Panc1 (cell line): ENCODE measurements around the gene CHTF18. TPM values are rescaled to one million over a fixed set of nuclear protein-coding genes. Genes with fewer than 3 reads are reported as not detected.

Source experiments
- ATAC-seq: fragments of 200-7000 bp; cut with Tn5 transposase; 2 replicates; pipeline ENCODE4 v1.9.1; 2020; ENCODE audit warnings: mild to moderate bottlenecking, moderate library complexity
- BruUV-seq: library from RNA; stranded (reverse); fragments of 400-500 nt; replicated peaks from 2 replicates; lab custom pipeline; 2021; lab: Mats Ljungman, UMichigan
- CTCF ChIA-PET: fragments of 300-600 bp; sonication (Branson Sonifier 250); formaldehyde crosslinking; loops from one replicate; lab custom pipeline; 2022; ENCODE audit warnings: antibody characterized with exemption; lab: Charles Lee
- POLR2A ChIA-PET: fragments of 300-600 bp; sonication (Branson Sonifier 250); formaldehyde crosslinking; loops from one replicate; lab custom pipeline; 2022; ENCODE audit warnings: antibody characterized with exemption; lab: Charles Lee
- DNase-seq: peaks from one replicate; pipeline ENCODE4 v3.0.0-alpha.2; 2010; ENCODE audit warnings: low read depth, low spot score
- H3K27ac ChIP-seq: 2 replicates; pipeline ENCODE4 v1.5.1; 2011; ENCODE audit warnings: mild to moderate bottlenecking, low read length, inconsistent platforms
- H3K27me3 ChIP-seq: fragments of 200-500 bp; sonication (Bioruptor generic); 2 replicates; pipeline ENCODE4 v1.6.0; 2014; ENCODE audit warnings: low read length, inconsistent platforms; ENCODE audit not compliant: control insufficient read depth, insufficient read depth
- H3K36me3 ChIP-seq: fragments of 200-500 bp; sonication (Bioruptor generic); 2 replicates; pipeline ENCODE4 v1.5.1; 2014; ENCODE audit warnings: inconsistent platforms, mild to moderate bottlenecking, low read length, moderate library complexity; ENCODE audit not compliant: control insufficient read depth, insufficient read depth
- H3K4me1 ChIP-seq: 2 replicates; pipeline ENCODE4 v1.5.1; 2011; ENCODE audit warnings: inconsistent platforms, mild to moderate bottlenecking, low read length, moderate library complexity; ENCODE audit not compliant: control insufficient read depth, insufficient read depth
- H3K4me3 ChIP-seq, 2 experiments: 2 replicates each; pipeline ENCODE4 v1.5.1; 2011 to 2012; ENCODE audit warnings: low read depth in 2 of 2, low read length in 2 of 2, mild to moderate bottlenecking in 2 of 2, inconsistent platforms in 1 of 2, moderate library complexity in 1 of 2
- H3K9me3 ChIP-seq: fragments of 200-500 bp; sonication (Bioruptor generic); 2 replicates; pipeline ENCODE4 v1.5.1; 2014; ENCODE audit warnings: low read depth, mild to moderate bottlenecking, inconsistent platforms, low read length, moderate library complexity; ENCODE audit not compliant: control insufficient read depth, insufficient read depth
- POLR2AphosphoS5 ChIP-seq: IDR thresholded peaks from 2 replicates; pipeline ENCODE4 v1.6.1; 2012; ENCODE audit warnings: mild to moderate bottlenecking, low read depth, low read length, moderate library complexity
- REST ChIP-seq, 2 experiments: IDR thresholded peaks; 2 replicates each; pipeline ENCODE4 v1.6.1; 2011 to 2012; ENCODE audit warnings: low read depth in 2 of 2, control low read depth in 1 of 2, low read length in 1 of 2, mild to moderate bottlenecking in 1 of 2, moderate library complexity in 1 of 2; ENCODE audit not compliant: insufficient read depth in 1 of 2
- SIN3A ChIP-seq: IDR thresholded peaks from 2 replicates; pipeline ENCODE4 v1.6.1; 2012; ENCODE audit warnings: low read depth, mild to moderate bottlenecking, low read length, moderate library complexity, borderline replicate concordance; ENCODE audit not compliant: insufficient read depth
- TCF7L2 ChIP-seq: IDR thresholded peaks from 2 replicates; pipeline ENCODE4 v1.6.1; 2011; ENCODE audit warnings: mild to moderate bottlenecking, low read depth, low read length, inconsistent platforms
- in situ Hi-C: cut with HindIII; loops from 2 replicates; pipeline ENCODE4 v1.10.0; 2016; ENCODE audit warnings: low sequenced_read_pairs, low pct_unique_long_range_greater_than_20kb
- intact Hi-C: fragments of 100-400 bp; cut with micrococcal nuclease; formaldehyde crosslinking; loops from one replicate; pipeline ENCODE4 v1.10.0; 2022; ENCODE audit not compliant: unreplicated experiment
- total RNA-seq: library from RNA; stranded (reverse); gene quantifications from one replicate; pipeline ENCODE4 v1.2.1, GENCODE V29; 2021; ENCODE audit not compliant: unreplicated experiment
- TF ChIP-seq, protein P1 (sequence below): fragments of 450-650 bp; IDR thresholded peaks from 2 replicates; pipeline ENCODE4 v1.5.1; 2017; ENCODE audit warnings: mild to moderate bottlenecking

The CHTF18 gene
- total RNA-seq, 1 experiment from 2014 or later, result 118 TPM

DNA sequence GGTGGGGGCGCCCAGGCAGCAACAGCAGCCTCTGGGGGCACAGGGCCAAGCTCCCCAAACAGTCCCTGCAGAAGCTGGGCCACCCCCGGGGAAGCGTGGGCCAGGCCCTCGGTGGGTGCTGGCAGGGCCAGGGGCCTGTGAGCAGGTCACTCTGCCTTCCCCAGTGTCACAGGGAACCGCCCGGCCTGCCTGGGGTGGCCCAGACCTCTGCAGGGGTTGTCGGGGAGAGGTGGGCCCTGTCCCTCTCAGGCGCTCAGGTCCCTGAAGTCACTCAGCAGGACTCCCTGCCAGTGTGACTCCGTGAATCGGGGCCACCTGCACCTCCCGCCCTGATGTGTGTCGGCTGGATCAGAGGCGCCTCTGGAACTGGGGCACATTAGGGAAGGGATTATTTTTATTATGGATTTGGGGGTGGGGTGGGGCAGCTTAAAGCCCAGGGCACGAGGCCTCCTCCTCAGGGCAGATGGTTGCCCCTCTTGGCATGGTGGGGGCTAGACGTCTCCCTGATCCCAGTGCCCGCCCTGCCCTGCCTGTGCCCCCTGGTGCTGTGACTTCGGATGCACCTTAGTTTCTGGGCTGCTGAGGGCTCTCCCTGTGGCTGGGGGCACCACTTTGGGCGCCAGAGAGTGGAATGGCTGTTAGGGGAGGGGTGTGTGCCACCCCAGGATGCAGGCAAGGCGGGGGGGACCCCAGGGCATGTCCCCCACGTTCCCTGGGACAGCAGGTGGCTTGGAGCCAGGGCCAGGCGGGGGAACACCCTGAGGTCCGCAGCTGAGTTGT lies 13.4 kb downstream of the CHTF18 start:
- TF ChIP-seq SIN3A (no peak), REST (IDR thresholded peaks at IDR 0.05; ENCODE audit: insufficient read depth in 1 of 2, low read depth in 2 of 2, low read length in 1 of 2) (no peak), POLR2AphosphoS5 (no peak), TCF7L2 (no peak)
- TF ChIP-seq, protein P1, sequence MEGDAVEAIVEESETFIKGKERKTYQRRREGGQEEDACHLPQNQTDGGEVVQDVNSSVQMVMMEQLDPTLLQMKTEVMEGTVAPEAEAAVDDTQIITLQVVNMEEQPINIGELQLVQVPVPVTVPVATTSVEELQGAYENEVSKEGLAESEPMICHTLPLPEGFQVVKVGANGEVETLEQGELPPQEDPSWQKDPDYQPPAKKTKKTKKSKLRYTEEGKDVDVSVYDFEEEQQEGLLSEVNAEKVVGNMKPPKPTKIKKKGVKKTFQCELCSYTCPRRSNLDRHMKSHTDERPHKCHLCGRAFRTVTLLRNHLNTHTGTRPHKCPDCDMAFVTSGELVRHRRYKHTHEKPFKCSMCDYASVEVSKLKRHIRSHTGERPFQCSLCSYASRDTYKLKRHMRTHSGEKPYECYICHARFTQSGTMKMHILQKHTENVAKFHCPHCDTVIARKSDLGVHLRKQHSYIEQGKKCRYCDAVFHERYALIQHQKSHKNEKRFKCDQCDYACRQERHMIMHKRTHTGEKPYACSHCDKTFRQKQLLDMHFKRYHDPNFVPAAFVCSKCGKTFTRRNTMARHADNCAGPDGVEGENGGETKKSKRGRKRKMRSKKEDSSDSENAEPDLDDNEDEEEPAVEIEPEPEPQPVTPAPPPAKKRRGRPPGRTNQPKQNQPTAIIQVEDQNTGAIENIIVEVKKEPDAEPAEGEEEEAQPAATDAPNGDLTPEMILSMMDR, result no peak
- POLR2A ChIA-PET, result no interaction called here
- ATAC-seq (no peak), DNase-seq (no peak)
- intact Hi-C loops, result no loop called here
- Histone ChIP-seq H3K27me3 (no peaks in the 10 kb centered on the region), H3K9me3 (no peaks in the 10 kb centered on the region), H3K36me3 (no peaks in the 10 kb centered on the region), H3K4me1 (peaks cover 40% of the 10 kb centered on the region), H3K4me3 (no peak overlapping the region), H3K27ac (no peak overlapping the region)
- in situ Hi-C loops, result no loop called here
- CTCF ChIA-PET, result no interaction called here
- BruUV-seq, result no TSS peak

DNA sequence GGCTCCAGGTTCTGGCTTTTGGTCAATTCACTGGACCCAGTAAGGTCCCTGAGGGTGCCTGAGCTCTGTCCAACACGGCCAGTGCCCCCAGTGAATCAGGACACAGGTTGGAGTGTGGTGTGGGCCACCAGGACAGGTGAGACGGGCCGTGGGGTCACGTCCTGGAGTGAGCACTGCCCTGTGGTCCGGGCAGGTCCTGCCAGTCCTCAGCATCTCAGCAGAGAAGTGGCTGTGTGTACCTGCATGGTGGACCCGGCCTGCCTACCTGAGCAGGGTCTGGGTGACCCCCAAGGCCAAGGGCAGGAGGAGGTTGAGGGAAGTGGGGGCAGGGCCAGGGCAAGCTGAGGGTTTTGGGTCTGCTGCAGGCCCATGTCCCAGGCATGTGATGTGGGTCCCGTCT lies 14.0 kb downstream of the CHTF18 start:
- in situ Hi-C loops (no loop called here), intact Hi-C loops (no loop called here)
- H3K9me3 ChIP-seq, result no peaks in the 10 kb centered on the region
- no TSS peak for BruUV-seq
- no peak overlapping the region for H3K4me3 ChIP-seq
- peaks cover 40% of the 10 kb centered on the region for H3K4me1 ChIP-seq
- DNase-seq (no peak), ATAC-seq (no peak)
- H3K27me3 ChIP-seq, result no peaks in the 10 kb centered on the region
- ChIA-PET POLR2A (no interaction called here), CTCF (interaction anchor here (0.5 kb wide), 1 partner anchor 12 kb away, joined by 4 read pairs; no protein-coding TSS in a partner anchor)
- no peaks in the 10 kb centered on the region for H3K36me3 ChIP-seq
- H3K27ac ChIP-seq, result no peak overlapping the region
- TF ChIP-seq SIN3A (no peak), POLR2AphosphoS5 (no peak), TCF7L2 (no peak), REST (IDR thresholded peaks at IDR 0.05; ENCODE audit: insufficient read depth in 1 of 2, low read depth in 2 of 2, low read length in 1 of 2) (no peak)
- TF ChIP-seq, protein P1, result no peak
